H1 (cell line): Measurements from ENCODE around the gene ZNF771.

Experiments
- CBX5 ChIP-seq: fragments of 300-800, 300-1000 bp; sonication (generic); IDR thresholded peaks from 2 replicates; pipeline ENCODE4 v1.7.1; 2016; ENCODE audit warnings: antibody characterized with exemption, low read length, low read depth
- CTBP2 ChIP-seq: IDR thresholded peaks from 2 replicates; pipeline ENCODE4 v1.7.0; 2011; ENCODE audit warnings: borderline replicate concordance, mild to moderate bottlenecking, moderate library complexity, mixed read lengths, low read length; ENCODE audit not compliant: insufficient read depth, insufficient read length
- CTCF ChIP-seq, 3 experiments: IDR thresholded peaks; 1 replicate in 2 of 3; 2 replicates in 1 of 3; pipeline versions ENCODE4 v1.5.1 to v1.6.1; 2011; ENCODE audit warnings: low read length in 3 of 3, mild to moderate bottlenecking in 3 of 3, inconsistent platforms in 2 of 3, low read depth in 1 of 3, moderate library complexity in 1 of 3; ENCODE audit not compliant: insufficient read depth in 1 of 3; ENCODE audit errors: control extremely low read depth in 1 of 3
- EP300 ChIP-seq, 2 experiments: IDR thresholded peaks; 1 replicate in 1 of 2; 2 replicates in 1 of 2; pipeline ENCODE4 v1.6.1; 2011 to 2012; ENCODE audit warnings: low read depth in 2 of 2, low read length in 2 of 2, mild to moderate bottlenecking in 2 of 2, borderline replicate concordance in 1 of 2, inconsistent platforms in 1 of 2, moderate library complexity in 1 of 2
- EZH2 ChIP-seq: fragments of 200-600 bp; sonication (generic); IDR thresholded peaks from 2 replicates; pipeline ENCODE4 v1.7.1; 2012; ENCODE audit warnings: low read depth, mild to moderate bottlenecking, moderate library complexity, low read length, inconsistent platforms; ENCODE audit not compliant: severe bottlenecking
- POLR2A ChIP-seq, 2 experiments: IDR thresholded peaks; 1 replicate in 1 of 2; 2 replicates in 1 of 2; pipeline ENCODE4 v1.6.1; 2011; ENCODE audit warnings: low read depth in 2 of 2, low read length in 2 of 2, mild to moderate bottlenecking in 2 of 2; ENCODE audit errors: control extremely low read depth in 1 of 2
- TEAD4 ChIP-seq: IDR thresholded peaks from 2 replicates; pipeline ENCODE4 v1.6.1; 2012; ENCODE audit warnings: low read depth, low read length, inconsistent platforms, mixed read lengths
- YY1 ChIP-seq: IDR thresholded peaks from 2 replicates; pipeline ENCODE4 v1.6.1; 2011; ENCODE audit warnings: low read depth, mild to moderate bottlenecking, low read length

DNA sequence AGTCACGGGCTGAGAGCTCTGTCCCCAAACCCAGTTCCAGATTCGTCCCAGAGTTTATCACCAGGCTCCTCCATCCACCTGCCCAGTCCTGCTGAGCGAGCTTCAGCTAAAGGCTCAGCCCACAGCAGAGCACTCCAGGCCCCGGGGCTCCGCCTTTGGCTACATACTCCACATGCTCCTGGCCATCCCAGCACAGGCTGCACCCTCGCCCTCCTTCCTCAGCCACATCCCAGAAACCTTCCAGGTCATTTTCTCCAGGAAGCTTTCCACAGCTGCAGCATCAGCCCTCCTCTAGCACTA, 47.6 kb upstream of the ZNF771 start:
- TF ChIP-seq EZH2: no peak
- TF ChIP-seq CTCF (IDR thresholded peaks at IDR 0.05; ENCODE audit: control extremely low read depth in 1 of 3, insufficient read depth in 1 of 3, low read depth in 1 of 3, low read length in 3 of 3): no peak
- TF ChIP-seq POLR2A (IDR thresholded peaks at IDR 0.05; ENCODE audit: control extremely low read depth in 1 of 2, low read depth in 2 of 2, low read length in 2 of 2): no peak
- TF ChIP-seq EP300 (IDR thresholded peaks at IDR 0.05; ENCODE audit: borderline replicate concordance in 1 of 2, low read depth in 2 of 2, low read length in 2 of 2): no peak
- no peak for TF ChIP-seq TEAD4
- no peak for TF ChIP-seq CTBP2
- TF ChIP-seq CBX5: no peak
- no peak for TF ChIP-seq YY1
